ENCODE data around the gene SREBF2.

SREBF2 gene

GRCh38 chr22:41880653-41881052, 47.7 kb downstream of the SREBF2 start:
- no peak for DNase-seq

- DNase-seq, result no peak
These were observed 50.5 kb downstream of the SREBF2 start for GRCh38 chr22:41883400-41883799.

- no peak for DNase-seq
These were observed 52.2 kb downstream of the SREBF2 start for GRCh38 chr22:41885116-41885515.

GRCh38 chr22:41885516-41885915, 52.6 kb downstream of the SREBF2 start:
- DNase-seq, result no peak

- DNase-seq, result no peak
These were observed 55.8 kb downstream of the SREBF2 start for GRCh38 chr22:41888627-41889200.

- DNase-seq, result no peak
These were observed 58.5 kb downstream of the SREBF2 start for GRCh38 chr22:41891407-41891806.

GRCh38 chr22:41892721-41893120, 59.8 kb downstream of the SREBF2 start:
- no peak for DNase-seq

- DNase-seq, result no peak
These were observed 60.9 kb downstream of the SREBF2 start for GRCh38 chr22:41893591-41894375.

GRCh38 chr22:41898645-41899044, 65.7 kb downstream of the SREBF2 start:
- DNase-seq, result no peak

- no peak for DNase-seq
These were observed 66.2 kb downstream of the SREBF2 start for GRCh38 chr22:41899110-41899509.

GRCh38 chr22:41899992-41900651, 67.2 kb downstream of the SREBF2 start:
- DNase-seq, result no peak

- DNase-seq, result no peak
These were observed 67.9 kb downstream of the SREBF2 start for GRCh38 chr22:41900652-41901312.

GRCh38 chr22:41902016-41902415, 69.1 kb downstream of the SREBF2 start:
- DNase-seq, result no peak

GRCh38 chr22:41902932-41903421, 70.1 kb downstream of the SREBF2 start:
- no peak for DNase-seq

- DNase-seq, result no peak
These were observed 71.8 kb downstream of the SREBF2 start for GRCh38 chr22:41904450-41905410.

- no peak for DNase-seq
These were observed 72.7 kb downstream of the SREBF2 start for GRCh38 chr22:41905411-41906202.

- DNase-seq, result no peak
These were observed 73.9 kb downstream of the SREBF2 start for GRCh38 chr22:41906822-41907221.

- DNase-seq, result no peak
These were observed 74.8 kb downstream of the SREBF2 start for GRCh38 chr22:41907436-41908401.

- no peak for DNase-seq
These were observed 75.8 kb downstream of the SREBF2 start for GRCh38 chr22:41908411-41909309.
